COLO668 (cell line): ENCODE data around the gene SMIM7.
A peak's percentile ranks its signal among the peaks of the same experiment; 100 is the strongest.
"Not testable (repeated sequence)": the region's sequence is repeated elsewhere in the genome, so short reads cannot be mapped to it uniquely, and the experiment has no call there.

Experiments used
- DNase-seq: peaks from one replicate; lab custom pipeline; 2025; ENCODE audit not compliant: unreplicated experiment; lab: John Stamatoyannopoulos, UW

The SMIM7 gene

GRCh38 chr19:16655727-16656126 is 4.2 kb downstream of the SMIM7 start:
- no peak for DNase-seq

DNA sequence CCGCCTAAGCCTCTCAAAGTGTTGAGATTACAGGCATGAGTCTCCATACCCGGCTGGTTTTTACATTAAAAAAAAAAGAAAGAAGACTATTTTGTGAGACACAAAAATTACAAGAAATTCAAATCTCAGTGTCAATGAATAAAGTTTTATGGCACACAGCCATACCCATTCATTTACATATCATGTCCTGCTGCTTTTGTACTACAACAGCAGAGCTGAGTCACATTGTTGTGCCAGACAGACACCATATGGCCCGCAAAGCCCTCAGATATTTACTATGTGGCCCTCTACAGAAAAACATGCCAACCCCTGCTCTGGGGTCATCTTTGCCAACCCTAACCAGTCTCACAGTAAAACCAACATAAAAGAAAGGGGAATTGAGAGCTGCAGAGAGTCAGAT is 5.3 kb downstream of the SMIM7 start:
- no peak for DNase-seq

GRCh38 chr19:16654140-16654539 is 5.8 kb downstream of the SMIM7 start:
- DNase-seq = no peak

- no peak for DNase-seq
These were observed 7.1 kb downstream of the SMIM7 start for GRCh38 chr19:16652854-16653253.

DNA sequence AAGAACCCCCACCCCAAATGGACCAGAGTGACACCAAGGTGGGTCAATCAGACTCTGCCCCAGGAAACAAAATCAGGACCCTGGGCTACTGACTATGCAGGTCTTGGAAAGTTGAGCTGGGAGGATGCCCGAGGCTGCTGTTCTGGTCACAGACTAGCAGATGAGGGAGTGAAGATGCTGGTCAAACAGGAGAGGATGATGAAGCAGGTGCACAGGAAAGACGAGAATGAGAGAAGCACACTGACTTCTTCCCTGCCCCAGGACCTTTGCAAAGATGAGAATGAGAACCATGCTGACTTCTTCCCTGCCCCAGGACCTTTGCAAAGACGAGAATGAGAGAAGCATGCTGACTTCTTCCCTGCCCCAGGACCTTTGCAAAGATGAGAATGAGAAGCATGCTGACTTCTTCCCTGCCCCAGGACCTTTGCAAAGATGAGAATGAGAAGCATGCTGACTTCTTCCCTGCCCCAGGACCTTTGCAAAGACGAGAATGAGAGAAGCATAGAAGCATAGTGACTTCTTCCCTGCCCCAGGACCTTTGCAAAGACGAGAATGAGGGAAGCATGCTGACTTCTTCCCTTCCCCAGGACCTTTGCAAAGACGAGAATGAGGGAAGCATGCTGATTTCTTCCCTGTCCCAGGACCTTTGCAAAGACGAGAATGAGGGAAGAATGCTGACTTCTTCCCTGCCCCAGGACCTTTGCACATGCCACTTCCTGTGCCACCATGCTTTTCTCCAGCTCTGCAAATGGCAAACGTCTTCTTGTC is 8.3 kb downstream of the SMIM7 start:
- DNase-seq = not testable (repeated sequence)

- DNase-seq = no peak
These were observed 9.1 kb downstream of the SMIM7 start for GRCh38 chr19:16650821-16651220.

GRCh38 chr19:16649734-16650133 is 10.2 kb downstream of the SMIM7 start:
- peak; percentile 20 for DNase-seq

GRCh38 chr19:16645140-16645539 is 14.8 kb downstream of the SMIM7 start:
- no peak for DNase-seq

GRCh38 chr19:16641695-16642094 is 18.2 kb downstream of the SMIM7 start:
- DNase-seq = no peak

DNA sequence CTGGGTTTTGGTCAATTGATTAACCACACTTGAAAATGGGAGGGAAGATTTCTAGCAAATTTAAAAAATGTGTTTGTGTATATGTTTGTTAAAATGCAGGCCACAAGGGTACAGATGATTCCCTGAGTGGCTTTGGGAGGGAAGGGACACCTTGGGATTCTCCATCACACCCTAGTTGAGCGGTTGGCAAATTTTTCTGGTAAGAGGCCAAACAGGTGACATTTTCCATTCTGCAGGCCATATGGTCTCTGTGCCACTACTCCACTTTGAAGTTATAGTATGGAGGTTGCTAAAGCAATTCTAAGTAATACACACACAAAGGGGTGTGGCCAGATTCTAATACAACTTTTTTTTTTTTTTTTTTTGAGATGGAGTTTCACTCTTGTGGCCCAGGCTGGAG is 19.0 kb downstream of the SMIM7 start:
- no peak for DNase-seq

- DNase-seq = no peak
These were observed 21.3 kb downstream of the SMIM7 start for GRCh38 chr19:16638666-16639065.

GRCh38 chr19:16637535-16637934 is 22.4 kb downstream of the SMIM7 start:
- DNase-seq = no peak

GRCh38 chr19:16631465-16631864 is 28.5 kb downstream of the SMIM7 start:
- DNase-seq = no peak

DNA sequence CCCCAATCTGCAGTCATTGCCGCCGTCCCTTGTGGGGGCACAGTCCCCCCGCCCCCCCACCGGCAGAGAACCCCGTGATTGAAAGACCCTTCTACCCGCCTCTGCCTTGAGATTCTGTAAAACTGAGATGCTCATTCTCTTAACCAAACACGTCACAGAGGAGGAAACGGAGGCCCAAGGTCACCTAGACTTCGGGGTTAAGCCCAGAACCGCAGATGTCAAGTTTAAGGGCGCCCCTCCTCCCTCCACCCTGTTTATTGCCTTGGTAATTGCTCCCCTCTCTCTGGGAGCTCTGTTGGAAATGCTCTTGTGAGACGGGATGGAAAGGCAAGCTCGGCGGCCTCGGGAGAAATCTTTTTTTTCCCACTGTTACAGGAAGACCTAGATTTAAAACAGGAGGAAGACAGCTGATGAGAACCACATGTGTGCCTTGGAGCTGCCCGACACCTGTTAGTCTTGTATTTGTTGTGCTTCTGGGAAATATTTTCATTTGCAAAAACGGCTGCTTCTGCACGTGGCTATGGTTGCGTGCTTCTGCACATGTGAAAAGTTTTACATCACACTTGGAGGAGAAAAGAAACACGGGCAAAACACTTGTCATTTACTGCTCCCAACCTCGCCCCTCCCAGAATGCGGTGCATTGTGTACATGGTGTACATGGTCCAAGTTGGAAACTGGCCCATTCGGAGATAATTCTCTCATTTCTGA is 30.8 kb downstream of the SMIM7 start:
- DNase-seq = peak; percentile 35

- peak; percentile 97 for DNase-seq
These were observed 31.6 kb downstream of the SMIM7 start, which contains the start of gene MED26 for GRCh38 chr19:16628183-16628983. MED26 (minus strand) TSS chr19:16628204; CDS start chr19:16627943, 261 bp downstream.

GRCh38 chr19:16627928-16628182 is 32.1 kb downstream of the SMIM7 start:
- DNase-seq = no peak

- no peak for DNase-seq
These were observed 32.6 kb downstream of the SMIM7 start for GRCh38 chr19:16627193-16627927.

- no peak for DNase-seq
These were observed 33.1 kb downstream of the SMIM7 start for GRCh38 chr19:16626796-16627192.

- DNase-seq = peak; percentile 51
These were observed 34.6 kb downstream of the SMIM7 start for GRCh38 chr19:16625163-16625958.

- no peak for DNase-seq
These were observed 35.7 kb downstream of the SMIM7 start for GRCh38 chr19:16624236-16624635.
